Measurements from ENCODE around the gene MRAS. TPM values are rescaled to one million over a fixed set of nuclear protein-coding genes. Genes with fewer than 3 reads are reported as not detected.

The MRAS gene
- total and polyA plus RNA-seq, 2 of the 13 experiments (the other 11 are each of a cell fraction or from before 2014, with no cell fraction given): 8.8 to 36.2 TPM

DNA sequence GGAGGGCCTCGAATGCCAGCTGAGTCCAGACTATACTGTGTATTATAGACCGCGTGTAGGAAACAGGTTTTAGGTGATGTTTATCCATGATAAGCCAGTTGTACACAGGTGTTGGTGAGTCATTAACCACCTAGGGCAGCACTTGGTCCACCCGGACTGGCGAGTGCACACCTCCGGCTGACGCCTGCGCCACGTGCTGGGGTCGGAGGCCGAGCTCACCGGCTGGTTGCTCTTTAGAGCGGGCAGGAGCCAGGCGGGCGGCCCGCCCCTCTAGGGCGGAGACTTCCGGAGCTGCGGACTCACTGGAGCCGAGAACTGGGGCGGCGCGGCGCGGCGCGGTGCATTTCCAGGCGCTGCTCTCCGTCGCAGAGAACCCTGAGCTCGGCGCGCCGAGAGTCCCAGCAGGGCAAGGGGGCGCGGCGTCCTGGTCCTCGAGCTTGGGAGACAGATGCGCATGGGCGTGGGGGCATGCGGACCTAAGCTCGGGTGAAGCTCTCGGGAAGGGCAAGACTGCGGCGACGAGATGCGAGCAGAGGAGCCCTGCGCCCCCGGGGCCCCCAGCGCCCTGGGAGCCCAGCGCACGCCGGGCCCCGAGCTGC lies 86.0 kb downstream of the MRAS start, which contains the start of gene ESYT3 (continued):
- TF ChIP-seq, protein P1, sequence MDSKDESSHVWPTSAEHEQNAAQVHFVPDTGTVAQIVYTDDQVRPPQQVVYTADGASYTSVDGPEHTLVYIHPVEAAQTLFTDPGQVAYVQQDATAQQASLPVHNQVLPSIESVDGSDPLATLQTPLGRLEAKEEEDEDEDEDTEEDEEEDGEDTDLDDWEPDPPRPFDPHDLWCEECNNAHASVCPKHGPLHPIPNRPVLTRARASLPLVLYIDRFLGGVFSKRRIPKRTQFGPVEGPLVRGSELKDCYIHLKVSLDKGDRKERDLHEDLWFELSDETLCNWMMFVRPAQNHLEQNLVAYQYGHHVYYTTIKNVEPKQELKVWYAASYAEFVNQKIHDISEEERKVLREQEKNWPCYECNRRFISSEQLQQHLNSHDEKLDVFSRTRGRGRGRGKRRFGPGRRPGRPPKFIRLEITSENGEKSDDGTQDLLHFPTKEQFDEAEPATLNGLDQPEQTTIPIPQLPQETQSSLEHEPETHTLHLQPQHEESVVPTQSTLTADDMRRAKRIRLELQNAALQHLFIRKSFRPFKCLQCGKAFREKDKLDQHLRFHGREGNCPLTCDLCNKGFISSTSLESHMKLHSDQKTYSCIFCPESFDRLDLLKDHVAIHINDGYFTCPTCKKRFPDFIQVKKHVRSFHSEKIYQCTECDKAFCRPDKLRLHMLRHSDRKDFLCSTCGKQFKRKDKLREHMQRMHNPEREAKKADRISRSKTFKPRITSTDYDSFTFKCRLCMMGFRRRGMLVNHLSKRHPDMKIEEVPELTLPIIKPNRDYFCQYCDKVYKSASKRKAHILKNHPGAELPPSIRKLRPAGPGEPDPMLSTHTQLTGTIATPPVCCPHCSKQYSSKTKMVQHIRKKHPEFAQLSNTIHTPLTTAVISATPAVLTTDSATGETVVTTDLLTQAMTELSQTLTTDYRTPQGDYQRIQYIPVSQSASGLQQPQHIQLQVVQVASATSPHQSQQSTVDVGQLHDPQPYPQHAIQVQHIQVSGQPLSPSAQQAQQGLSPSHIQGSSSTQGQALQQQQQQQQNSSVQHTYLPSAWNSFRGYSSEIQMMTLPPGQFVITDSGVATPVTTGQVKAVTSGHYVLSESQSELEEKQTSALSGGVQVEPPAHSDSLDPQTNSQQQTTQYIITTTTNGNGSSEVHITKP (CRISPR knock-in tag; IDR thresholded peaks at IDR 0.05; ENCODE audit: low read depth): peak; percentile 74
- TF ChIP-seq SMAD9 (CRISPR knock-in tag; IDR thresholded peaks at IDR 0.05): no peak
- TF ChIP-seq, protein P2, sequence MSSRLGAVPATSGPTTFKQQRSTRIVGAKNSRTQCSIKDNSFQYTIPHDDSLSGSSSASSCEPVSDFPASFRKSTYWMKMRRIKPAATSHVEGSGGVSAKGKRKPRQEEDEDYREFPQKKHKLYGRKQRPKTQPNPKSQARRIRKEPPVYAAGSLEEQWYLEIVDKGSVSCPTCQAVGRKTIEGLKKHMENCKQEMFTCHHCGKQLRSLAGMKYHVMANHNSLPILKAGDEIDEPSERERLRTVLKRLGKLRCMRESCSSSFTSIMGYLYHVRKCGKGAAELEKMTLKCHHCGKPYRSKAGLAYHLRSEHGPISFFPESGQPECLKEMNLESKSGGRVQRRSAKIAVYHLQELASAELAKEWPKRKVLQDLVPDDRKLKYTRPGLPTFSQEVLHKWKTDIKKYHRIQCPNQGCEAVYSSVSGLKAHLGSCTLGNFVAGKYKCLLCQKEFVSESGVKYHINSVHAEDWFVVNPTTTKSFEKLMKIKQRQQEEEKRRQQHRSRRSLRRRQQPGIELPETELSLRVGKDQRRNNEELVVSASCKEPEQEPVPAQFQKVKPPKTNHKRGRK (CRISPR knock-in tag; IDR thresholded peaks at IDR 0.05): no peak
- TF ChIP-seq ZBTB42 (CRISPR knock-in tag; IDR thresholded peaks at IDR 0.05): peak; percentile 89
- TF ChIP-seq ZNF510 (CRISPR knock-in tag; IDR thresholded peaks at IDR 0.05; ENCODE audit: low read depth): peak; percentile 97; the same call in 1 of the 2 replicates
- no peak for TF ChIP-seq ZFP62 (CRISPR knock-in tag; IDR thresholded peaks at IDR 0.05)
- TF ChIP-seq, protein P3, sequence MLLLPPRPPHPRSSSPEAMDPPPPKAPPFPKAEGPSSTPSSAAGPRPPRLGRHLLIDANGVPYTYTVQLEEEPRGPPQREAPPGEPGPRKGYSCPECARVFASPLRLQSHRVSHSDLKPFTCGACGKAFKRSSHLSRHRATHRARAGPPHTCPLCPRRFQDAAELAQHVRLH (CRISPR knock-in tag; IDR thresholded peaks at IDR 0.05; ENCODE audit: borderline replicate concordance, low read depth): peak; percentile 97
- no peak for TF ChIP-seq PTBP1 (IDR thresholded peaks at IDR 0.05; ENCODE audit: low read depth, low read length, poor library complexity, severe bottlenecking)
- peak; percentile 89; the same call in 1 of the 2 replicates for TF ChIP-seq IRX3 (CRISPR knock-in tag; IDR thresholded peaks at IDR 0.05; ENCODE audit: borderline replicate concordance, low read depth)
- TF ChIP-seq FOXJ3 (CRISPR knock-in tag; IDR thresholded peaks at IDR 0.05; ENCODE audit: borderline replicate concordance): peak; percentile 81
- TF ChIP-seq NR2F1 (CRISPR knock-in tag; IDR thresholded peaks at IDR 0.05): peak; percentile 73 to 88; a peak in 3 of 4 replicates
- TF ChIP-seq, protein P4, sequence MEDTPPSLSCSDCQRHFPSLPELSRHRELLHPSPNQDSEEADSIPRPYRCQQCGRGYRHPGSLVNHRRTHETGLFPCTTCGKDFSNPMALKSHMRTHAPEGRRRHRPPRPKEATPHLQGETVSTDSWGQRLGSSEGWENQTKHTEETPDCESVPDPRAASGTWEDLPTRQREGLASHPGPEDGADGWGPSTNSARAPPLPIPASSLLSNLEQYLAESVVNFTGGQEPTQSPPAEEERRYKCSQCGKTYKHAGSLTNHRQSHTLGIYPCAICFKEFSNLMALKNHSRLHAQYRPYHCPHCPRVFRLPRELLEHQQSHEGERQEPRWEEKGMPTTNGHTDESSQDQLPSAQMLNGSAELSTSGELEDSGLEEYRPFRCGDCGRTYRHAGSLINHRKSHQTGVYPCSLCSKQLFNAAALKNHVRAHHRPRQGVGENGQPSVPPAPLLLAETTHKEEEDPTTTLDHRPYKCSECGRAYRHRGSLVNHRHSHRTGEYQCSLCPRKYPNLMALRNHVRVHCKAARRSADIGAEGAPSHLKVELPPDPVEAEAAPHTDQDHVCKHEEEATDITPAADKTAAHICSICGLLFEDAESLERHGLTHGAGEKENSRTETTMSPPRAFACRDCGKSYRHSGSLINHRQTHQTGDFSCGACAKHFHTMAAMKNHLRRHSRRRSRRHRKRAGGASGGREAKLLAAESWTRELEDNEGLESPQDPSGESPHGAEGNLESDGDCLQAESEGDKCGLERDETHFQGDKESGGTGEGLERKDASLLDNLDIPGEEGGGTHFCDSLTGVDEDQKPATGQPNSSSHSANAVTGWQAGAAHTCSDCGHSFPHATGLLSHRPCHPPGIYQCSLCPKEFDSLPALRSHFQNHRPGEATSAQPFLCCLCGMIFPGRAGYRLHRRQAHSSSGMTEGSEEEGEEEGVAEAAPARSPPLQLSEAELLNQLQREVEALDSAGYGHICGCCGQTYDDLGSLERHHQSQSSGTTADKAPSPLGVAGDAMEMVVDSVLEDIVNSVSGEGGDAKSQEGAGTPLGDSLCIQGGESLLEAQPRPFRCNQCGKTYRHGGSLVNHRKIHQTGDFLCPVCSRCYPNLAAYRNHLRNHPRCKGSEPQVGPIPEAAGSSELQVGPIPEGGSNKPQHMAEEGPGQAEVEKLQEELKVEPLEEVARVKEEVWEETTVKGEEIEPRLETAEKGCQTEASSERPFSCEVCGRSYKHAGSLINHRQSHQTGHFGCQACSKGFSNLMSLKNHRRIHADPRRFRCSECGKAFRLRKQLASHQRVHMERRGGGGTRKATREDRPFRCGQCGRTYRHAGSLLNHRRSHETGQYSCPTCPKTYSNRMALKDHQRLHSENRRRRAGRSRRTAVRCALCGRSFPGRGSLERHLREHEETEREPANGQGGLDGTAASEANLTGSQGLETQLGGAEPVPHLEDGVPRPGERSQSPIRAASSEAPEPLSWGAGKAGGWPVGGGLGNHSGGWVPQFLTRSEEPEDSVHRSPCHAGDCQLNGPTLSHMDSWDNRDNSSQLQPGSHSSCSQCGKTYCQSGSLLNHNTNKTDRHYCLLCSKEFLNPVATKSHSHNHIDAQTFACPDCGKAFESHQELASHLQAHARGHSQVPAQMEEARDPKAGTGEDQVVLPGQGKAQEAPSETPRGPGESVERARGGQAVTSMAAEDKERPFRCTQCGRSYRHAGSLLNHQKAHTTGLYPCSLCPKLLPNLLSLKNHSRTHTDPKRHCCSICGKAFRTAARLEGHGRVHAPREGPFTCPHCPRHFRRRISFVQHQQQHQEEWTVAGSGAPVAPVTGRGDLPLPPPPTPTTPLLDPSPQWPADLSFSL (CRISPR knock-in tag; IDR thresholded peaks at IDR 0.05): no peak; the same call in 1 of the 2 replicates
- TF ChIP-seq ZNF777 (CRISPR knock-in tag; IDR thresholded peaks at IDR 0.05): peak; percentile 84
- TF ChIP-seq, protein P5, sequence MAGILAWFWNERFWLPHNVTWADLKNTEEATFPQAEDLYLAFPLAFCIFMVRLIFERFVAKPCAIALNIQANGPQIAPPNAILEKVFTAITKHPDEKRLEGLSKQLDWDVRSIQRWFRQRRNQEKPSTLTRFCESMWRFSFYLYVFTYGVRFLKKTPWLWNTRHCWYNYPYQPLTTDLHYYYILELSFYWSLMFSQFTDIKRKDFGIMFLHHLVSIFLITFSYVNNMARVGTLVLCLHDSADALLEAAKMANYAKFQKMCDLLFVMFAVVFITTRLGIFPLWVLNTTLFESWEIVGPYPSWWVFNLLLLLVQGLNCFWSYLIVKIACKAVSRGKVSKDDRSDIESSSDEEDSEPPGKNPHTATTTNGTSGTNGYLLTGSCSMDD (CRISPR knock-in tag; IDR thresholded peaks at IDR 0.05): peak; percentile 90; the same call in 1 of the 2 replicates
